SW480 (cell line): Measurements from ENCODE around the gene WDR90.

Source experiments
- DNase-seq: peaks from one replicate; pipeline ENCODE4 v3.0.0-alpha.2; 2016; ENCODE audit warnings: low spot score

The WDR90 gene

GRCh38 chr16:638836-639235 is 10.3 kb upstream of the WDR90 start:
- DNase-seq, result no peak

DNA sequence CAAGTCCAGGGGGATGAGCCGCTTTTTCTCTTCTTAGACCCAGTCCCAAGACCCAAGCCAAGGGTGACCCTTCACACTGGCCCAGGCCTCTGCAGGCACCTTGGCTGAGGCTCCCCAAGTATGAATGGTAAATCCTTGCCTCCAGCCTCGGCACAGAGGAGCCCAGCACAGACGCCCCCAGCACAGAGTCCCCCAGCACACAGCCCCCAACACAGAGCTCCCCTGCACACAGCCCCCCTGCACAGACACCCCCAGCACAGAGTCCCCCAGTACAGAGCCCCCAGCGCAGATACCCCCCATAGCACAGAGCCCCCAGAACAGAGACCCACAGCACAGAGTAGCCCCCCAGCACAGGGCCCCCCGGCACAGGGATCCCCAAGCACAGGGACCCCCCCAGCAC is 8.6 kb upstream of the WDR90 start:
- DNase-seq, result no peak

- DNase-seq, result peak; percentile 82
Measured at GRCh38 chr16:641326-642188, 7.6 kb upstream of the WDR90 start, which contains the start of gene MCRIP2. TSS of gene MCRIP2 (plus strand) at chr16:641828. CDS start at chr16:641992, 164 bp downstream.

GRCh38 chr16:642189-643049 is 6.7 kb upstream of the WDR90 start:
- peak; percentile 55 for DNase-seq

DNA sequence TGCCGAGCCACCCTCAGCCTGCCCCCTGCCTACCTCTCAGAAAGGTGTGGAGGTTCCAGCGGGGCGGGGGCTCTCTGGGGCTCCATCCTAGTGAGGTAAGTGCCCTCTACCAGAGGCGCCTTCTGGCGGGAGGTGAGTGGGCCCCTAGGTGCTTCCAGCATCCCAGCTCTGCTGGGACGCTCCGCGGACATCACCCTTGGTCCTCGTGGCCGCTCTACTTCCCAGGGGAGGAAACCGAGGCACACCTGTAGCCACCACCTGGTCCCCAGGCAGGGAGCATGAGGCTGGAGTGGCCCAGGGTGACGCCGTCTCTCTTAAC is 6.2 kb upstream of the WDR90 start:
- DNase-seq, result no peak

- DNase-seq, result no peak
Measured at GRCh38 chr16:644556-644955, 4.6 kb upstream of the WDR90 start.

- DNase-seq, result no peak
Measured at GRCh38 chr16:645852-646678, 3.1 kb upstream of the WDR90 start.

DNA sequence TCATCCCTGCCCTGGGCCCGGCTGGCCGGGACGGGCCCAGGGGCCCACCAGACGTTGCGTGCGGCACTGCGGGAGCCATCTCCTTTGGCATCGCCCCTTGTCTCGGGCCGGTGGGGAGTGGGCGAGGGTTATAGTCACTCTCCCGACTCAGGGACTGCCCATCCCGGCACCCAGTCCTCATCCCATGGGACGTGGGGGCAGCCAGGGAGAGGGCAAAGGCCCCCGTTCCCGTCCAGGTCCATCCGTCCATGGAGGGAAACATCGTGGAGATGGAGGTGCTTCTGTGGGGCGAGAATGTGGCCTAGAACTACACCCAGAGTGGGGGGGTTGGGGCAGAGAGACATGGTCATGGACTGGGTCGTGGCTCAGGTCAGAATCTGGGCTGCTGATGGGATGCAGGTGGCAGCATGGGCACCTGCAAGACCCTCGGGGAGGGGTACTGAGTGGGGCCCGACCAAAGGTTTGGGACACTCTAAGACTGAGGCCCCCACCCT is 2.4 kb upstream of the WDR90 start:
- DNase-seq, result no peak

- DNase-seq, result no peak
Measured at GRCh38 chr16:647173-647902, 1.8 kb upstream of the WDR90 start.

- DNase-seq, result peak; percentile 74
Measured at GRCh38 chr16:648071-648780, 939 bp upstream of the WDR90 start.

- DNase-seq, result no peak
Measured at GRCh38 chr16:649631-650030, 466 bp downstream of the WDR90 start.

- DNase-seq, result no peak
Measured at GRCh38 chr16:651844-652243, 2.7 kb downstream of the WDR90 start.

DNA sequence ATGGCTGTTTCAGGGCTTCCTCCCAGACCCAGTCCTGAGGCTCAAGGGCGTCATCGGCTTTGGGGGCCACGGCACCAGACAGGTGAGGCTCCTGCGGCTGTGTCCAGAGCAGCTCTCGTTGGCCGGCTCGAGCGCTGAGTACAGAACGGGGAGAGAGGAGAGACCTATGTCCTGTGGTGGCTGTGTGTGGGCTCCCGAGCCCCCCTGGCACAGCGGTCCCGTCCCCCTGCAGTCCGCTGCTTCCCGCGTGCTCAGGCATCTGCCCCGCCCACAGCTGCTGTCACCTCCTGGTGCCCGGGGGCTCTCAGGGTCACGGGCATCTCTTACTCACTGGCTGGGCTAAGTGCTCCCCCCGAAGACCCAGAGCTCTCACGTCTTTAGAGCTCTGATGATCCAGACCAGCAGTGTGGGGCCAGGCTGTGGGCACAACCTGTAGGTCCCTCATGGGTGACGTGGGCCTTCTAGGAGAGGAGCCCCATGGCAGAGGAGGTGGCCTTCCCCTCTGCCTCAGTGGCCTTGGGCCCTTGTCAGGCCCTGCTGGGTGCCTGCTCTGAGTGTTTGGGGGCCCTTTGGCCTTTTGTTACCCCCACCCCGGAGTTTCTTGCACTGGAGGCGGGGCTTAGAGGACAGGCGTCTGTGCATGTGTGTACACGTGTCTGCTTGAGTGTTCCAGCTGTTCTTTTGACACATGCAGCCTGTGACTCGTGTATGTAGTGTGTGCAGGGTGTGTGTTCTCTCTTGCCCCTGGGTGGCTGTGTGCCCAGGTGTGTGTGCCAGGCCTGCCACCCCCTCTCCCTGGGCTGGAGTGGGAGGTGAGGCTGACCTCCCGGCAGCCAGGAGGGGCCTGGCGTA is 3.5 kb downstream of the WDR90 start:
- no peak for DNase-seq

DNA sequence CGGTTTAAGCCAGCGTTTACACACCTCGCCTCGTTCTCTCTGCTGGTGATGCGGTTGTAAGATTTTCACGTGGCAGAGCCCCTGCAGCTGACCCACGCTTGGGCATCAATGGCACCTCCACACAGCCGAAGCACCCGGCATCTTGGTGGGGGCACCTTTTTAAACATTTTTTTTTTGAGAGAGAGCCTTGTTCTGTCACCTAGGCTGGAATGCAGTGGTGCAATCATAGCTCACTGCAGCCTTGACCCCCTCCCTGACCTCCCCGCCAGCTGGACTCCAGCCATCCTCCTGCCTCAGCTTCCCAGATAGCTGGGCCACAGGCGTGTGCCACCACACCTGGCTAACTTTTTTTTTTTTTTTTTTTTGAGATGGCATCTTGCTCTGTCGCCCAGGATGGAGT is 4.9 kb downstream of the WDR90 start:
- DNase-seq, result no peak

DNA sequence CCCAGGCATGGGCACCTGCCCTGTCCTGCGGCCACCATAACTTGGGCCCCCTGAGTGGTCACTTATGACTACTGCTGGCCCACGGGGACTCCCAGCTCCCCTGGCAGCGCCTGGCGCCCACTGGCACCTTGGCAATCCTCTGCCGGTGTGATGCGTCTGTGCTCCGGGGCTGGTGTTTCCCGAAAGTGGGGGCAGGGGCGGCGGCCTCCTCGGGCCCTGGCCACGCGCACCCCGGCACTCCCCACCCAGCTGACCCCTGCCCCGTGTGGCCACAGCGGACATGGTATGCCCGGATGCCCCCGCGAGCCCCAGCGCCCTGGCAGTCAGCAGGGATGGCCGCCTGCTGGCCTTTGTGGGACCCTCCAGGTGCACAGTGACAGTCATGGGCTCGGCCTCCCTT is 8.3 kb downstream of the WDR90 start:
- no peak for DNase-seq

- no peak for DNase-seq
Measured at GRCh38 chr16:658679-659571, 9.8 kb downstream of the WDR90 start.

DNA sequence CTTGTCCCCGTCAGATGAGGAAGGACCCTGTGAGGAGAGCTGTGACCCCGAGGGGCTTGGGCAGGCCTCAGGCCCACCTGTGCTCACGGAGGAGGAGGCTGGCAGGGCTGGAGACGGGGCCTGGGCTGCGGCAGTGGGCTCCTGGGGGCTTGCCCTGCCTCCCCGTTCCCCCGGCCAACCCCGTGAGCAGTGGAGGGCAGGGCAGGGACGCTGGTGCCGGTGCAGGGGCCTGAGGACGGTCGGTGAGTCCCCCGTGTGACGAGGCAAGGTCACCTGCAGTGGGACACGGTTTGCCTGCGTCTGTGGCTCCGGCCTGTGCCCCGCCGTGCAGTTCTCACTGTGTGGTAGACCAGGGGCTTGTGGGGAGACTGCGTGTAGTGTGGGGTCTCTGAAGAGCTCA is 10.5 kb downstream of the WDR90 start:
- DNase-seq, result no peak

DNA sequence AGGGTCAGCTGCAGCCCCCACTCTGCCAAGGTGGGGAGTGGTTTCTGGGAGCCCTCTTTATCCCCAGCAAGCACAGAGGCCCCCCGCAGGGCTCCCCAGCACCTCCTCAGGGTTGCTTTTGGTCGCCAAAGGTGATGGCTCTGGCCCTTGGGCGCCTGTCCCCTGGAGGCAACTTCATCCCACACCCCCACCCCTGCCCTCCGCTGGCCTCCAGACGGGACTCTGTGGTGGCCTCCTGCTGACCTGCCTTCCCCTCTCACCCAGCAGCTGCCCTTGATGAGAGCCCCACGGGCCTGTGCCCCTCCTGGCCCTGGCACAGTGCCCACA is 10.9 kb downstream of the WDR90 start:
- DNase-seq, result no peak
